ENCODE data around the gene MT1B. TPM values are rescaled to one million over a fixed set of nuclear protein-coding genes. Genes with fewer than 3 reads are reported as not detected.

MT1B gene
- total and polyA plus RNA-seq, 2 of the 13 experiments (the other 11 are each of a cell fraction or from before 2014, with no cell fraction given): 0.89 TPM; not detected in 1

DNA sequence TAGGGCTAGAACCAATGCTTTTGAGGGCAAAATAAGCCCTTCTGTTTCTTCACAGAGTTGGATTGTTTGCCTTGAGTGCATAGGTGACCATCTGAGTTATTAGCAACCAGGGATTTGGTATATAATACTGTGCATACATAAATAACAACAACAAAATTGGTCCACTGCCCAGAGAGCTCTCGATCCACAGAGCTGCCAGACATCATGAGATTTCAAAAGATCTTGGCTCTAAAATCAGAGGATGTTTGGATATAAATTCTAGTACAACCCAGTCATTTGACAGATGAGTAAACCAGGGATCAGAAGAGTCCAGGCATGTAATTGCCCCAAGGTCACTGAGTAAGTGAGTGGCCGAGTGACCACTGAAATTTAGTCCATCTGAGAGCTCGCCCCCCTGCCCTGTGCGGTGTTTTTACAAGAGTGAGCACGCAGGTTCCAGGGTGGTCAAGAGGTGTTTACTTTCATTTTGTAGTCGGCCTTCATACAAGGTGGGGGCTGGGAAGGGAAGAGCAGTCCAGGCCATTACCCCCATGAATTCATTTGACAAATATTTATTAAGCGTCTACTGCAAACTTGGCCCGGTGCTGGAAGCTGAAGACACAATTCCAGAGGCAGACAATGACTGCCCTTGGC, 45.1 kb upstream of the MT1B start (continued):
- TF ChIP-seq PAXIP1 (CRISPR knock-in tag; conservative IDR thresholded peaks at IDR 0.05) (peak; percentile 97; the same call in 1 of the 2 replicates), NFKBIZ (CRISPR knock-in tag; IDR thresholded peaks at IDR 0.05) (0 out of 2 replicates have a peak, but pooled peaks have one; percentile 14), ASH2L (IDR thresholded peaks at IDR 0.05; ENCODE audit: insufficient read length, low read depth, low read length) (peak; percentile 88), ZSCAN21 (CRISPR knock-in tag; IDR thresholded peaks at IDR 0.05; ENCODE audit: borderline replicate concordance) (no peak), EEA1 (CRISPR knock-in tag; IDR thresholded peaks at IDR 0.05; ENCODE audit: borderline replicate concordance) (no peak), MAFG (CRISPR knock-in tag; IDR thresholded peaks at IDR 0.05) (no peak), ZMYM4 (CRISPR knock-in tag; IDR thresholded peaks at IDR 0.05) (peak; percentile 15; the same call in 1 of the 2 replicates), ZNF296 (CRISPR knock-in tag; conservative IDR thresholded peaks at IDR 0.05) (peak; percentile 53)
